A549 (cell line): ENCODE measurements around the gene AGBL4. TPM values are rescaled to one million over a fixed set of nuclear protein-coding genes. Genes with fewer than 3 reads are reported as not detected.

Experiments used
- ATAC-seq, 2 experiments: fragments of 200-7000 bp in 1 of 2; fragments of >200 bp in 1 of 2; cut with Nextera tagmentation in 1 of 2; cut with Tn5 transposase in 1 of 2; 3 replicates each; pipeline versions ENCODE4 v1.8.0 to v1.9.1; 2018 to 2020; ENCODE audit warnings: mild to moderate bottlenecking in 1 of 2, moderate library complexity in 1 of 2
- CTCF ChIA-PET: fragments of 300-600 bp; sonication (Branson Sonifier 250); formaldehyde crosslinking; extraction: SDS; loops from one replicate; lab custom pipeline; 2021; ENCODE audit warnings: antibody characterized with exemption, inconsistent platforms; lab: Yijun Ruan, JAX
- POLR2A ChIA-PET: fragments of 350-600 bp; formaldehyde crosslinking; extraction: SDS; loops from one replicate; lab custom pipeline; 2021; ENCODE audit warnings: antibody characterized with exemption, inconsistent platforms; lab: Yijun Ruan, JAX
- DNase-seq, 2 experiments: peaks; one replicate each; pipeline versions ENCODE4 v3.0.0 to v3.0.0-alpha.2; 2011 to 2016; ENCODE audit warnings: low read depth in 1 of 2, low spot score in 1 of 2
- FAIRE-seq: peaks from 2 replicates; lab custom pipeline; 2011; peaks lifted over from hg19 to GRCh38; lab: Jason Lieb, UNC
- H3K27ac ChIP-seq, 2 experiments: fragments of >200 bp; sonication (Bioruptor Twin); formaldehyde crosslinking; 3 replicates each; pipeline ENCODE4 v1.5.1; 2016 to 2017
- H3K4me1 ChIP-seq: fragments of >200 bp; sonication (Bioruptor Twin); formaldehyde crosslinking; 3 replicates; pipeline ENCODE4 v1.6.1; 2016
- H3K4me2 ChIP-seq: fragments of >200 bp; sonication (Bioruptor Twin); formaldehyde crosslinking; 3 replicates; pipeline ENCODE4 v1.6.1; 2016
- H3K4me3 ChIP-seq: fragments of >200 bp; sonication (Bioruptor Twin); formaldehyde crosslinking; 3 replicates; pipeline ENCODE4 v1.5.1; 2016
- H3K9me3 ChIP-seq: fragments of >200 bp; sonication (Bioruptor Twin); formaldehyde crosslinking; 3 replicates; pipeline ENCODE4 v1.6.1; 2016
- BHLHE40 ChIP-seq: IDR thresholded peaks from 2 replicates; pipeline ENCODE4 v1.6.1; 2012; ENCODE audit warnings: low read depth, low read length, inconsistent platforms
- CHD4 ChIP-seq: fragments of 200-600 bp; sonication (generic); IDR thresholded peaks from 2 replicates; pipeline ENCODE4 v1.6.1; 2016; ENCODE audit warnings: antibody characterized with exemption, mild to moderate bottlenecking, borderline replicate concordance
- CTCF ChIP-seq: fragments of >200 bp; sonication (Bioruptor Twin); formaldehyde crosslinking; IDR thresholded peaks from 3 replicates; pipeline ENCODE4 v1.5.1; 2016
- E2F6 ChIP-seq: IDR thresholded peaks from 2 replicates; pipeline ENCODE4 v1.6.1; 2012; ENCODE audit warnings: low read depth, borderline replicate concordance
- EP300 ChIP-seq, 2 experiments: fragments of >200 bp; sonication (Bioruptor Twin); formaldehyde crosslinking; IDR thresholded peaks; 2 replicates in 1 of 2; 3 replicates in 1 of 2; pipeline ENCODE4 v1.6.1; 2016 to 2017
- FOSL2 ChIP-seq, 2 experiments: fragments of 450-650 bp in 1 of 2; fragments of >200 bp in 1 of 2; sonication (Bioruptor Twin) in 1 of 2; formaldehyde crosslinking; IDR thresholded peaks; 2 replicates each; pipeline versions ENCODE4 v1.5.0 to v1.6.1; 2016 to 2020; ENCODE audit warnings: mild to moderate bottlenecking in 1 of 2, moderate library complexity in 1 of 2
- HEYL ChIP-seq: fragments of 250-450 bp; sonication (Bioruptor Pico); IDR thresholded peaks from 2 replicates; pipeline ENCODE4 v1.8.0; 2021; ENCODE audit warnings: mild to moderate bottlenecking, moderate library complexity
- HMGXB4 ChIP-seq: fragments of 250-450 bp; sonication (Bioruptor Pico); IDR thresholded peaks from 2 replicates; pipeline ENCODE4 v1.5.0; 2021; ENCODE audit warnings: mild to moderate bottlenecking, moderate library complexity, borderline replicate concordance
- HOXB13 ChIP-seq: fragments of 250-450 bp; sonication (Bioruptor Pico); IDR thresholded peaks from 2 replicates; pipeline ENCODE4 v1.5.0; 2020; ENCODE audit warnings: low read depth, mild to moderate bottlenecking, moderate library complexity
- JUNB ChIP-seq: fragments of >200 bp; sonication (Bioruptor Twin); formaldehyde crosslinking; IDR thresholded peaks from 2 replicates; pipeline ENCODE4 v1.6.1; 2016
- NR3C1 ChIP-seq: fragments of >200 bp; sonication (Bioruptor Twin); formaldehyde crosslinking; IDR thresholded peaks from 3 replicates; pipeline ENCODE4 v1.6.1; 2017
- POLR2A ChIP-seq: IDR thresholded peaks from 2 replicates; pipeline ENCODE4 v1.6.1; 2012; ENCODE audit warnings: mild to moderate bottlenecking, low read length
- RNF2 ChIP-seq: fragments of 200-600 bp; sonication (generic); IDR thresholded peaks from 2 replicates; pipeline ENCODE4 v1.6.1; 2016; ENCODE audit warnings: low read depth, mild to moderate bottlenecking, antibody characterized with exemption, moderate library complexity, borderline replicate concordance
- TFCP2L1 ChIP-seq: fragments of 250-450 bp; sonication (Bioruptor Pico); IDR thresholded peaks from 2 replicates; pipeline ENCODE4 v1.5.0; 2021; ENCODE audit warnings: mild to moderate bottlenecking
- TP53 ChIP-seq: fragments of 250-450 bp; sonication (Bioruptor Pico); IDR thresholded peaks from 2 replicates; pipeline ENCODE4 v1.5.0; 2021; ENCODE audit warnings: mild to moderate bottlenecking, moderate library complexity
- ZNF302 ChIP-seq: fragments of 250-450 bp; sonication (Bioruptor Pico); IDR thresholded peaks from 2 replicates; pipeline ENCODE4 v1.9.0; 2021; ENCODE audit warnings: inconsistent platforms, mild to moderate bottlenecking, moderate library complexity
- WGBS: methylation state at CpG from one replicate; pipeline ENCODE4 v1.1.6; 2017; ENCODE audit errors: missing lambda C conversion rate; 5-methylcytosine and 5-hydroxymethylcytosine counted together
- polyA plus RNA-seq, 4 experiments: library from polyadenylated mRNA; depleted of rRNA in 3 of 4; stranded (reverse); fragments of >200 nt; fragmentation: RNase III in 1 of 4; extraction: RNeasy Plus Mini Kit Qiagen cat#74134 plus additional on column Dnase treatment in 1 of 4; gene quantifications; 2 replicates in 3 of 4; 3 replicates in 1 of 4; pipeline ENCODE4 v1.2.3, GENCODE V29; 2011 to 2017
- TF ChIP-seq, protein P1 (sequence below): fragments of >200 bp; sonication (Bioruptor Twin); formaldehyde crosslinking; IDR thresholded peaks from 3 replicates; pipeline ENCODE4 v1.6.1; 2016
- TF ChIP-seq, protein P2 (sequence below): fragments of 150-350 bp; IDR thresholded peaks from 2 replicates; pipeline ENCODE4 v1.6.1; 2014; ENCODE audit warnings: low read depth, mild to moderate bottlenecking, low read length
- TF ChIP-seq, protein P3 (sequence below): IDR thresholded peaks from 2 replicates; pipeline ENCODE4 v1.6.1; 2012
- TF ChIP-seq, protein P4 (sequence below): fragments of >200 bp; sonication (Bioruptor Twin); formaldehyde crosslinking; IDR thresholded peaks from 2 replicates; pipeline ENCODE4 v1.6.1; 2016
- TF ChIP-seq, protein P5 (sequence below): fragments of 200-600 bp; sonication (generic); IDR thresholded peaks from 2 replicates; pipeline ENCODE4 v1.6.1; 2016; ENCODE audit warnings: antibody characterized with exemption, mild to moderate bottlenecking, moderate library complexity
- TF ChIP-seq, protein P6 (sequence below): IDR thresholded peaks from 2 replicates; pipeline ENCODE4 v1.6.1; 2012

Gene AGBL4
- polyA plus RNA-seq, 2 of the 4 experiments (the other 2 are of a cell fraction), result not detected

DNA sequence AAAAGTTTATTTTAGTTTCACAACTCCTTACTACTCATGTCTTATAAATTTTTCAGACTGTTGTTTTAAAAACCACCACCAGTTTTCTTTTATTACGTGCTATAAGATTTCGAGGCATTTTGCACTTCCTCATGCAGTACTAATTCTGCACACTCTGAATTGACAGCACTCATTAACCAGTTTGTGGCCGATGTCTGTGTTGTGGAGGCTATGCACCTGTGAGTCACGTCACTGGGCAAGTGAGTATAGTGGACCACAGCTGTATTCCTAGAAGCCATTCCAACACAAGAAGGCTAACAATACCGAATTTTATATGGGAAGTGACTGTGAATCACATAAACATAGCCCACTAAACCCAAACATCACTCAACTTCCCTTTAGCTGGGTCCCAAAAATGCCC lies 1530.7 kb downstream of the AGBL4 start:
- no peaks in the 10 kb centered on the region for H3K9me3 ChIP-seq
- H3K4me1 ChIP-seq, result no peaks in the 10 kb centered on the region
- POLR2A ChIA-PET, result no interaction called here
- DNase-seq (no peak), ATAC-seq (no peak), FAIRE-seq (no peak)
- no peak overlapping the region for H3K4me3 ChIP-seq
- no peak overlapping the region for H3K4me2 ChIP-seq
- WGBS, result 33% methylated on average over 5 of the region's 5 CpGs
- H3K27ac ChIP-seq, result no peak overlapping the region
- CTCF ChIA-PET, result no interaction called here
- TF ChIP-seq CTCF, result no peak
- no peak for TF ChIP-seq NR3C1
- TF ChIP-seq, protein P1, sequence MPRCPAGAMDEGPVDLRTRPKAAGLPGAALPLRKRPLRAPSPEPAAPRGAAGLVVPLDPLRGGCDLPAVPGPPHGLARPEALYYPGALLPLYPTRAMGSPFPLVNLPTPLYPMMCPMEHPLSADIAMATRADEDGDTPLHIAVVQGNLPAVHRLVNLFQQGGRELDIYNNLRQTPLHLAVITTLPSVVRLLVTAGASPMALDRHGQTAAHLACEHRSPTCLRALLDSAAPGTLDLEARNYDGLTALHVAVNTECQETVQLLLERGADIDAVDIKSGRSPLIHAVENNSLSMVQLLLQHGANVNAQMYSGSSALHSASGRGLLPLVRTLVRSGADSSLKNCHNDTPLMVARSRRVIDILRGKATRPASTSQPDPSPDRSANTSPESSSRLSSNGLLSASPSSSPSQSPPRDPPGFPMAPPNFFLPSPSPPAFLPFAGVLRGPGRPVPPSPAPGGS, result no peak
- TF ChIP-seq CHD4, result no peak
- TF ChIP-seq HOXB13 (CRISPR knock-in tag), result no peak
- no peak for TF ChIP-seq BHLHE40
- TF ChIP-seq EP300 (IDR thresholded peaks at IDR 0.05), result no peak
- TF ChIP-seq JUNB, result no peak
- TF ChIP-seq TP53 (CRISPR knock-in tag), result no peak
- TF ChIP-seq HMGXB4, result no peak
- no peak for TF ChIP-seq ZNF302 (CRISPR knock-in tag)
- TF ChIP-seq, protein P2, sequence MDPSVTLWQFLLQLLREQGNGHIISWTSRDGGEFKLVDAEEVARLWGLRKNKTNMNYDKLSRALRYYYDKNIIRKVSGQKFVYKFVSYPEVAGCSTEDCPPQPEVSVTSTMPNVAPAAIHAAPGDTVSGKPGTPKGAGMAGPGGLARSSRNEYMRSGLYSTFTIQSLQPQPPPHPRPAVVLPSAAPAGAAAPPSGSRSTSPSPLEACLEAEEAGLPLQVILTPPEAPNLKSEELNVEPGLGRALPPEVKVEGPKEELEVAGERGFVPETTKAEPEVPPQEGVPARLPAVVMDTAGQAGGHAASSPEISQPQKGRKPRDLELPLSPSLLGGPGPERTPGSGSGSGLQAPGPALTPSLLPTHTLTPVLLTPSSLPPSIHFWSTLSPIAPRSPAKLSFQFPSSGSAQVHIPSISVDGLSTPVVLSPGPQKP, result no peak
- no peak for TF ChIP-seq FOSL2 (IDR thresholded peaks at IDR 0.05)
- TF ChIP-seq FOSL2 (CRISPR knock-in tag; IDR thresholded peaks at IDR 0.05), result no peak

DNA sequence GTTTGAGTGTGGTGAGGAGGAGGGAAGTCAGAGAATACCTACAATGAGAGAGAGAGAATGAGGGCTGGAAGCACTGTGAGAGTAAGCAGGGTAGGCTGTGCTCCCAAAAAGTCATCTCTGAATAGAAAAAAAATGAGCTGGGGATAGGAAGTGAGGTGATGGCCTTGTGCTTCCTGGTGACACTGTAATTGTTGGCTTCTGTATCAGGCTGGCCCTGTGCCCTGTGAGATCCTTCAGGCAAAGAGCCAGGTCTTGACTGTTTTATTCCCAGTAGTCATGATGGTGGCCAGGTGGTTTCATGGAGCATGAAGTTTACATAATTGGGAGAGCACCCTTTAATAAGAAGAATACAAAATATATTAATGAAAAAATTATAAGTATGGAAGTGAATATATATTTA lies 1531.4 kb downstream of the AGBL4 start:
- FAIRE-seq, result no peak
- ChIA-PET CTCF (no interaction called here), POLR2A (no interaction called here)
- TF ChIP-seq CTCF (no peak), RNF2 (no peak), BHLHE40 (no peak), POLR2A (no peak), TFCP2L1 (no peak), FOSL2 (IDR thresholded peaks at IDR 0.05) (no peak), FOSL2 (CRISPR knock-in tag; IDR thresholded peaks at IDR 0.05) (no peak), E2F6 (no peak), HEYL (CRISPR knock-in tag) (no peak)
- TF ChIP-seq, protein P3, sequence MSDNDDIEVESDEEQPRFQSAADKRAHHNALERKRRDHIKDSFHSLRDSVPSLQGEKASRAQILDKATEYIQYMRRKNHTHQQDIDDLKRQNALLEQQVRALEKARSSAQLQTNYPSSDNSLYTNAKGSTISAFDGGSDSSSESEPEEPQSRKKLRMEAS, result no peak
- TF ChIP-seq, protein P4, sequence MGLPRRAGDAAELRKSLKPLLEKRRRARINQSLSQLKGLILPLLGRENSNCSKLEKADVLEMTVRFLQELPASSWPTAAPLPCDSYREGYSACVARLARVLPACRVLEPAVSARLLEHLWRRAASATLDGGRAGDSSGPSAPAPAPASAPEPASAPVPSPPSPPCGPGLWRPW, result no peak
- TF ChIP-seq, protein P5, sequence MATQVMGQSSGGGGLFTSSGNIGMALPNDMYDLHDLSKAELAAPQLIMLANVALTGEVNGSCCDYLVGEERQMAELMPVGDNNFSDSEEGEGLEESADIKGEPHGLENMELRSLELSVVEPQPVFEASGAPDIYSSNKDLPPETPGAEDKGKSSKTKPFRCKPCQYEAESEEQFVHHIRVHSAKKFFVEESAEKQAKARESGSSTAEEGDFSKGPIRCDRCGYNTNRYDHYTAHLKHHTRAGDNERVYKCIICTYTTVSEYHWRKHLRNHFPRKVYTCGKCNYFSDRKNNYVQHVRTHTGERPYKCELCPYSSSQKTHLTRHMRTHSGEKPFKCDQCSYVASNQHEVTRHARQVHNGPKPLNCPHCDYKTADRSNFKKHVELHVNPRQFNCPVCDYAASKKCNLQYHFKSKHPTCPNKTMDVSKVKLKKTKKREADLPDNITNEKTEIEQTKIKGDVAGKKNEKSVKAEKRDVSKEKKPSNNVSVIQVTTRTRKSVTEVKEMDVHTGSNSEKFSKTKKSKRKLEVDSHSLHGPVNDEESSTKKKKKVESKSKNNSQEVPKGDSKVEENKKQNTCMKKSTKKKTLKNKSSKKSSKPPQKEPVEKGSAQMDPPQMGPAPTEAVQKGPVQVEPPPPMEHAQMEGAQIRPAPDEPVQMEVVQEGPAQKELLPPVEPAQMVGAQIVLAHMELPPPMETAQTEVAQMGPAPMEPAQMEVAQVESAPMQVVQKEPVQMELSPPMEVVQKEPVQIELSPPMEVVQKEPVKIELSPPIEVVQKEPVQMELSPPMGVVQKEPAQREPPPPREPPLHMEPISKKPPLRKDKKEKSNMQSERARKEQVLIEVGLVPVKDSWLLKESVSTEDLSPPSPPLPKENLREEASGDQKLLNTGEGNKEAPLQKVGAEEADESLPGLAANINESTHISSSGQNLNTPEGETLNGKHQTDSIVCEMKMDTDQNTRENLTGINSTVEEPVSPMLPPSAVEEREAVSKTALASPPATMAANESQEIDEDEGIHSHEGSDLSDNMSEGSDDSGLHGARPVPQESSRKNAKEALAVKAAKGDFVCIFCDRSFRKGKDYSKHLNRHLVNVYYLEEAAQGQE, result no peak
- TF ChIP-seq, protein P6, sequence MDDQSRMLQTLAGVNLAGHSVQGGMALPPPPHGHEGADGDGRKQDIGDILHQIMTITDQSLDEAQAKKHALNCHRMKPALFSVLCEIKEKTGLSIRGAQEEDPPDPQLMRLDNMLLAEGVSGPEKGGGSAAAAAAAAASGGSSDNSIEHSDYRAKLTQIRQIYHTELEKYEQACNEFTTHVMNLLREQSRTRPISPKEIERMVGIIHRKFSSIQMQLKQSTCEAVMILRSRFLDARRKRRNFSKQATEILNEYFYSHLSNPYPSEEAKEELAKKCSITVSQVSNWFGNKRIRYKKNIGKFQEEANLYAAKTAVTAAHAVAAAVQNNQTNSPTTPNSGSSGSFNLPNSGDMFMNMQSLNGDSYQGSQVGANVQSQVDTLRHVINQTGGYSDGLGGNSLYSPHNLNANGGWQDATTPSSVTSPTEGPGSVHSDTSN, result no peak

More for the DNA sequence above, 1531.4 kb downstream of the AGBL4 start:
- Histone ChIP-seq H3K4me2 (no peak overlapping the region), H3K4me3 (no peak overlapping the region), H3K27ac (no peak overlapping the region), H3K4me1 (no peaks in the 10 kb centered on the region), H3K9me3 (no peaks in the 10 kb centered on the region)
- no peak for ATAC-seq
- DNase-seq, result no peak
